HG03469 (cell line): ENCODE results near the gene GTF2E1.
A peak's percentile ranks its signal among the peaks of the same experiment; 100 is the strongest.
"Not testable (repeated sequence)": the region's sequence is repeated elsewhere in the genome, so short reads cannot be mapped to it uniquely, and the experiment has no call there.

Experiments used
- ATAC-seq: cut with Tn5 transposase; IDR thresholded peaks from one replicate; pipeline ENCODE4 v1.9.1; 2021; ENCODE audit warnings: mild to moderate bottlenecking, moderate library complexity, moderate number of reproducible peaks; ENCODE audit not compliant: unreplicated experiment

Gene GTF2E1

GRCh38 chr3:120752865-120753264 lies 10.3 kb downstream of the GTF2E1 start:
- no peak for ATAC-seq

GRCh38 chr3:120753810-120754209 lies 11.3 kb downstream of the GTF2E1 start:
- no peak for ATAC-seq

- no peak for ATAC-seq
These were observed 13.5 kb downstream of the GTF2E1 start for GRCh38 chr3:120756061-120756460.

DNA sequence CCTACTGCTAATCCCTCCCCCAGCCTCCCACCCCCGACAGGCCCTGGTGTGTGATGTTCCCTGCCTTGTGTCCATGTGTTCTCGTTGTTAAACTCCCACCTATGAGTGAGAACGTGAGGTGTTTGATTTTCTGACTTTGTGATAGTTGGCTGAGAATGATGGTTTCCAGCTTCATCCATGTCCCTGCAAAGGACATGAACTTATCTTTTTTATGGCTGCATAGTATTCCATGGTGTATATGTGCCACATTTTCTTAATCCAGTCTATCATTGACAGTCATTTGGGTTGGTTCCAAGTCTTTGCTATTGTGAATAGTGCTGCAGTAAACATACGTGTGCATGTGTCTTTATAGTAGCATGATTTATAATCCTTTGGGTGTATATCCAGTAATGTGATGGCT lies 16.0 kb downstream of the GTF2E1 start:
- ATAC-seq: not testable (repeated sequence)

DNA sequence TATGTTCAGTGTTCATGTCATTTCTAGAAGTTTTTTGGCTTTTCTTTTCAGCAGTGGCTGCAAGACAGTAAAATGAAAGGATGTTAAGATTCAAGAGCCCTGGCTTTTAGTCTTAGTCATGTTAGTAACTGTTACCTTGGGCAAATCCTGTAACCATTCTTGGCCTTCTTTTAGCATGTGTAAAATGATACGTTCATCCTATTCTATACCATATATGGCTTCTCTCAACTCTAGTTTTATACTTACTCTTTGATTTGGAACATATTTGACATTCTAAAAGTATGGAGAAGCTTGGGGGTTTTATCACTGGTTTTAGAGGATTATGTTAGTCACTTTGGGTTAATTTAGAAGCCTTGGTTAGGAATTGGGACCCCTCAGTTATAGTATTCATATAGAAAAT lies 20.1 kb downstream of the GTF2E1 start:
- ATAC-seq: no peak

- ATAC-seq: peak; percentile 85
These were observed 21.1 kb downstream of the GTF2E1 start for GRCh38 chr3:120763601-120764000.

DNA sequence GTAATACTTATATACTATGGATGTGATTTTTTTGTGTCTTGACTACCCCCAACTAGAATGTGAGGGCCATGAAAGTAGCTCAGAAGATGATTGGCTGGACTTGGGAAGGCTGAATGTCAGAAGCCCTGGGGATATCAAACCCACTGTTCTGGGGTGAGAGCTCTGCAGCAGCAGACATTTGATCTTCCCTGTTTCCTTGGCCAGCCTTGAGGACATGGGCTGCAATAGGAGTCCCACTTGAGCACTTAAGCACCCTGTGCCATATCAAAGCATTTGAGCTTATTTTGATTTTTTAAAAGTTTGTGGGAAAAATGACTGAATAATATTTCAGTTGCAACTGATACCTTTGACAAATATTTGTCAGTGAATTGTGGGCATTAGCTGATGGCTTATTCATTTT lies 21.7 kb downstream of the GTF2E1 start:
- ATAC-seq: no peak

GRCh38 chr3:120765830-120766493 lies 23.4 kb downstream of the GTF2E1 start:
- ATAC-seq: no peak

GRCh38 chr3:120766576-120766975 lies 24.0 kb downstream of the GTF2E1 start:
- no peak for ATAC-seq

DNA sequence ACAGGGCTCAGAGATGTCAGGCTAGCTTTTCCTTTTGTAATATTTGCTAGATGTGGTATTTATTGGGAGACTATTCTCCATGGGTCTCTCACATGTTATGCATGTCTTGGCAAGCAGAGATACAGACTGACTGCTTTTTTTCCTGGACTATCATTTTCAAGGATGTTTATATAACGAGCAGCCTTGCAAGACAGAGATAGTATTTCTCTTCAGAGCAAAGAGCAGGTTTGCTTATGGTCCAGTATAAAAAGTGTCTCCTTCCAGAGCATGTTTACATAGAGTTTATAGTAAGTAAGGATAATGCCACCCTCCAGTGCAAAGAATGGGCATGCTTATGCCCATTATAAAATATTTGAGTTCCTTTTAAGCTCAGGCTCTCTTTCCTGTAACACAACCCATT lies 24.6 kb downstream of the GTF2E1 start:
- ATAC-seq: no peak

- ATAC-seq: no peak
These were observed 26.9 kb downstream of the GTF2E1 start for GRCh38 chr3:120769436-120769835.

DNA sequence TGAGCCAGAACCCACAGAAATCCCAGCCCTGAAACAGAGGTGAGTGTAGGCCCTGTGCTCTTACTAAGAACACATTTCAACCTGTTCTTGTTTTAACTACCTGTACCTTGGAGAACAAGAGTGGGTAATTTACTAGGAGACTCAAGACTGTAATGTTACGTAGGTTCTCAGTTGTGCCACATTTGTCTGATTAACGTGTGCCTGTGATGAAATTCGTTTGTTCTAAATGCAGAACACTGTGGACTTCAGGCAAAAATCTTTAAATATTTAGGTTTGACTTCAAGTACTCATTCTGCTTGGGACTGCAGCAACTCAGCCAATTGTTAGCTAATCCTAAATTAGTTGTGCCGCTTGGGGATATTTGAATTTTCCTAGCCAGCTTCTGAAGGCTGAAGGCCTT lies 28.3 kb downstream of the GTF2E1 start:
- ATAC-seq: no peak

- ATAC-seq: no peak
These were observed 29.5 kb downstream of the GTF2E1 start for GRCh38 chr3:120772081-120772480.

DNA sequence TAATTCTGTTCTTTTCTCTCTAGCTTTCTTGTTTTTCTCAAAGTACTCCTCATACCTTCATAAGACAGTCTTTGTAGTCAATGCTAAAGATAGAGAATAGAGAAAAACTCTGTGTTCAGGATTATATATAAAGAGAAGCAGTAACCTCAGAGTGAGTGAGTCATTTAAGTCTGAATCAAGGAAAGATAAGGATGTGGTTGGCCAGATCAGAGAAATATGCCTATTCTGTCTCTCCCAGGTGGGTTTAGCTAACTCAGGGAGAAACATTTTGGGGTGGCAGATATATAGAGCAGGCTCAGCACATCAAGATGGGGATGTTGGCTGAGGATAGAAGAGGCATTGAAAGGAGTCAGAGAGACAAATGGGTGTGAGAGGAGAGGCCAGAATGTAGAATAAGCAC lies 31.4 kb downstream of the GTF2E1 start:
- ATAC-seq: peak; percentile 83

DNA sequence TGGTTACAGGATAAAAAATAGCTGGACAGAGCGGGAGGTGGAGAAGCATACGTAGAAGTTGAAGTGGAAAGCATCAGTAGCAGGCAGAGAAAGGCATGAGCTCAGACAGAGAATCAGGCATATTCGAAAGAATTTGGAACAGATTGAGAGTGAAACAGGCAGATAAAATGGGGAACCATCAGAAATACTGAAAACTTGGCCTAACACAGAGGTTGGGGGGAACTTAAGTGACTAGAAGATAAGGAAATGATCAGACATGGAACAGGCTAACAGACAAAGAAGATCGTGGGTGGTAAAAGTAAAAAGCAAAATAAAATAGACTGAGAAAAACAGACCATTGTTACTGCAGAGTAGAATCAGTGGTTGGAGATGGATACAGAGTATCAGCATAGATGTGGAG lies 32.9 kb downstream of the GTF2E1 start:
- no peak for ATAC-seq

DNA sequence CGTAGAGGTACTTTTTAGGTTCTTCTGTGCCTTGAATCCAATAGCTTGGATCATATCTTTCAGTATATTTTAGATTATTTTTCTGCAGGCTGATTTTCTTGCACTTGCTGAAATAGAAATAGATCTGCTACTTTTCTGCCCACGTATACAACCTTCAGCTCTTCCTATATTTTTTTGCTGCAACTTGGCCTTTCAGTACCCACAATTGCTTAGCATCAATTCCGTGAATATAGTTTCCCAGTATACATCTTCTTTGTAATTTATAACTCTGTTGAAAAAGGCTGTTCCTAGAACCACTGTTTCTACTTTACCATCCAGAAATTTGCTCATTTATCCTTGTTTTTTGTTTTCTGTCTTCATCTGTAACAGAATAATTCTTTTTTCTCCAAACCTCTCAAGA lies 36.2 kb downstream of the GTF2E1 start:
- ATAC-seq: no peak

- ATAC-seq: peak; percentile 90
These were observed 38.4 kb downstream of the GTF2E1 start for GRCh38 chr3:120780977-120781376.

- peak; percentile 53 for ATAC-seq
These were observed 43.3 kb downstream of the GTF2E1 start for GRCh38 chr3:120785832-120786231.

- ATAC-seq: no peak
These were observed 48.5 kb downstream of the GTF2E1 start for GRCh38 chr3:120791010-120791409.

- no peak for ATAC-seq
These were observed 49.4 kb downstream of the GTF2E1 start for GRCh38 chr3:120791913-120792312.

GRCh38 chr3:120793601-120794000 lies 51.1 kb downstream of the GTF2E1 start:
- ATAC-seq: no peak

DNA sequence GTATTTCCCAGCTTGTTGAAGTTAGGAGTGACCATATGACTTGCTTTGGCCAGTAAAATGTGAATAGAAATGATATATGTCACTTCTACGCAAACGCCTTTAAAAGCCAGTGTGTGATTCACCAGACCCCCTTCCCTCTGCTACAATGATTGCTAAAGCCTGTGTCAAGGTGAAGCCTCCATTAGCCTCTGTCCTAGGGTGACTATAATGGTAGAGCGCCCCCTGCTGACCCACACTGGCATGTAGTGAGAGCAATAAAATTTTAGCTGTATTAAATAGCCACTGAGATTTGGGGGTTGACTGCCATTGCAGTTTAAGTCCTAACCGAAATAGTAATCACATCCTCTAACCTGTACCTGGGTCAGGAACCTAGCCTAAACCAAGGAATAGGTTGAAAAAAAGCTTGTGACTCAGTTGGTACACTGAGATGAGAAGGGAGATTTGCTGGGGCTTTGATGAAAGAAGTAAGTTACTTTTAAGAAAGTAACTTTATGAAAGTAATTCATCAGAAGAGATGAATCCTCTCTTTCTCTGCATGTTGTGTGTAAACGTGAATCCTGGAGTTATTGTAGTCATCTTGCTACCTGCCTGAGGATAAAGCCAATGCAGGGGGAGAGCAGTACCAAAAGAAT lies 52.6 kb downstream of the GTF2E1 start:
- peak; percentile 80 for ATAC-seq

GRCh38 chr3:120795959-120796358 lies 53.4 kb downstream of the GTF2E1 start:
- no peak for ATAC-seq
